Testis (tissue), 3 donors: ENCODE data around the gene SLC25A29. TPM values are rescaled to one million over a fixed set of nuclear protein-coding genes. Genes with fewer than 3 reads are reported as not detected.
A peak's percentile ranks its signal among the peaks of the same experiment; 100 is the strongest.
"Not testable (repeated sequence)": the region's sequence is repeated elsewhere in the genome, so short reads cannot be mapped to it uniquely, and the experiment has no call there.

Experiments used
- DNase-seq: peaks from one replicate; pipeline ENCODE4 v3.0.0-alpha.2; 2019
- H3K27ac ChIP-seq, 2 donors: fragments of 200-600 bp; sonication (generic); one replicate each; pipeline ENCODE4 v1.5.1; 2019
- H3K27me3 ChIP-seq: fragments of 200-600 bp; sonication (generic); one replicate; pipeline ENCODE4 v1.5.1; 2019
- H3K36me3 ChIP-seq: fragments of 200-600 bp; sonication (generic); one replicate; pipeline ENCODE4 v1.5.1; 2017; ENCODE audit warnings: low read depth; ENCODE audit errors: missing control alignments
- H3K4me1 ChIP-seq: fragments of 200-600 bp; sonication (generic); one replicate; pipeline ENCODE4 v1.5.1; 2019
- H3K4me3 ChIP-seq, 2 donors: fragments of 200-600 bp; sonication (generic); one replicate each; pipeline ENCODE4 v1.5.1; 2017 to 2019
- H3K9me3 ChIP-seq: fragments of 200-600 bp; sonication (generic); one replicate; pipeline ENCODE4 v1.5.1; 2017
- POLR2A ChIP-seq: fragments of 450-650 bp; IDR thresholded peaks from one replicate; pipeline ENCODE4 v1.6.1; 2017; ENCODE audit warnings: antibody characterized with exemption, mild to moderate bottlenecking, moderate library complexity
- WGBS, 2 donors: methylation state at CpG; one replicate each; pipeline ENCODE4 v1.1.5; 2018; 5-methylcytosine and 5-hydroxymethylcytosine counted together
- intact Hi-C: fragments of 100-400 bp; cut with DNase I; formaldehyde crosslinking; loops from one replicate; pipeline ENCODE4 v1.15.1; 2023; ENCODE audit warnings: low total_unique reads
- polyA plus RNA-seq: library from polyadenylated mRNA; stranded (reverse); fragments of 350-450 nt; fragmentation: Illumina TruSeq; extraction: RNeasy Lipid Tissue Mini Kit (QIAGEN cat#74804); gene quantifications from one replicate; pipeline ENCODE4 v1.2.3, GENCODE V29; 2014; ENCODE audit warnings: low read depth, low replicate concordance; ENCODE audit not compliant: insufficient read depth
- total RNA-seq, 2 donors: library from RNA; depleted of rRNA; stranded (reverse); fragments of >200 nt; gene quantifications; one replicate each; pipeline ENCODE4 v1.2.3, GENCODE V29; 2016
- TF ChIP-seq, protein P1 (sequence below), 3 experiments: fragments of 450-650 bp in 2 of 3; fragments of 200-600 bp in 1 of 3; sonication (generic) in 1 of 3; IDR thresholded peaks; one replicate each; pipeline ENCODE4 v1.5.1; 2016 to 2019; ENCODE audit warnings: antibody characterized with exemption in 3 of 3, mild to moderate bottlenecking in 2 of 3, moderate library complexity in 1 of 3

SLC25A29 gene
- total and polyA plus RNA-seq, 3 donors from 2014 or later, result 72.3 to 322 (median 185) TPM

GRCh38 chr14:100302616-100303015 is 3.6 kb downstream of the SLC25A29 start:
- DNase-seq, result no peak
- H3K9me3 ChIP-seq, result no peaks in the 10 kb centered on the region
- H3K4me1 ChIP-seq, result peaks cover 26% of the 10 kb centered on the region
- TF ChIP-seq POLR2A, result no peak
- TF ChIP-seq, protein P1, sequence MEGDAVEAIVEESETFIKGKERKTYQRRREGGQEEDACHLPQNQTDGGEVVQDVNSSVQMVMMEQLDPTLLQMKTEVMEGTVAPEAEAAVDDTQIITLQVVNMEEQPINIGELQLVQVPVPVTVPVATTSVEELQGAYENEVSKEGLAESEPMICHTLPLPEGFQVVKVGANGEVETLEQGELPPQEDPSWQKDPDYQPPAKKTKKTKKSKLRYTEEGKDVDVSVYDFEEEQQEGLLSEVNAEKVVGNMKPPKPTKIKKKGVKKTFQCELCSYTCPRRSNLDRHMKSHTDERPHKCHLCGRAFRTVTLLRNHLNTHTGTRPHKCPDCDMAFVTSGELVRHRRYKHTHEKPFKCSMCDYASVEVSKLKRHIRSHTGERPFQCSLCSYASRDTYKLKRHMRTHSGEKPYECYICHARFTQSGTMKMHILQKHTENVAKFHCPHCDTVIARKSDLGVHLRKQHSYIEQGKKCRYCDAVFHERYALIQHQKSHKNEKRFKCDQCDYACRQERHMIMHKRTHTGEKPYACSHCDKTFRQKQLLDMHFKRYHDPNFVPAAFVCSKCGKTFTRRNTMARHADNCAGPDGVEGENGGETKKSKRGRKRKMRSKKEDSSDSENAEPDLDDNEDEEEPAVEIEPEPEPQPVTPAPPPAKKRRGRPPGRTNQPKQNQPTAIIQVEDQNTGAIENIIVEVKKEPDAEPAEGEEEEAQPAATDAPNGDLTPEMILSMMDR (IDR thresholded peaks at IDR 0.05), result no peak
- WGBS, 2 donors, result 29 to 32% methylated on average over 2 of the region's 2 CpGs
- no peaks in the 10 kb centered on the region for H3K27me3 ChIP-seq
- H3K4me3 ChIP-seq, result no peak overlapping the region
- H3K27ac ChIP-seq, result no peak overlapping the region
- intact Hi-C loops, result loop anchor here (10.0 kb wide), 1 partner anchor 72 kb away; the partner anchor contains the start of gene WDR25
- H3K36me3 ChIP-seq, result no peaks in the 10 kb centered on the region

DNA sequence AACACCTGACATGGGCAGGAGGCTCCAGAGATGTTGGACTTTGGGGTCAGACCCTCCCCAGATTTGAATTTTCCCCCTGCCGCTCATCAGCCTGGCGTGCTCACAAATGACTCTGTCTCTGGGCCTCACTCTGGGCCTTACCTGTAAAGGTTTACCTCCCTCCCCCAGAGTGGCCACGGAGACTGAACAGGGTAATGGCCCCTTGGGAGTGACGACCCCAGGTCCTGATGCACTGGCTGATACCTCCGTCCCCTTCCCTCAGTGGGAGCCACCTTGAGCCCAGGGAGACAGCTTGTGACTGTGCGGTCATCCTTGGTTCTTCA is 7.0 kb downstream of the SLC25A29 start:
- Histone ChIP-seq H3K4me3 (no peak overlapping the region), H3K27ac (no peak overlapping the region), H3K27me3 (no peaks in the 10 kb centered on the region), H3K9me3 (no peaks in the 10 kb centered on the region), H3K4me1 (peaks cover 51% of the 10 kb centered on the region), H3K36me3 (no peaks in the 10 kb centered on the region)
- WGBS, 2 donors, result 94 to 100% methylated on average over 4 to 6 of the region's 6 CpGs
- no peak for DNase-seq
- TF ChIP-seq, protein P1 (IDR thresholded peaks at IDR 0.05), result no peak
- no peak for TF ChIP-seq POLR2A
- intact Hi-C loops, result no loop called here

GRCh38 chr14:100298551-100299237 is 7.5 kb downstream of the SLC25A29 start:
- no peak for DNase-seq
- Histone ChIP-seq H3K27me3 (no peaks in the 10 kb centered on the region), H3K4me3 (no peak overlapping the region), H3K4me1 (peaks cover 52% of the 10 kb centered on the region), H3K36me3 (no peaks in the 10 kb centered on the region), H3K9me3 (no peaks in the 10 kb centered on the region), H3K27ac (peak overlapping the region in 1 of 2 donors; percentile 83)
- intact Hi-C loops, result no loop called here
- 77 to 84% methylated on average over 11 to 14 of the region's 14 CpGs for WGBS, 2 donors
- TF ChIP-seq, protein P1 (IDR thresholded peaks at IDR 0.05), result no peak
- TF ChIP-seq POLR2A, result no peak

DNA sequence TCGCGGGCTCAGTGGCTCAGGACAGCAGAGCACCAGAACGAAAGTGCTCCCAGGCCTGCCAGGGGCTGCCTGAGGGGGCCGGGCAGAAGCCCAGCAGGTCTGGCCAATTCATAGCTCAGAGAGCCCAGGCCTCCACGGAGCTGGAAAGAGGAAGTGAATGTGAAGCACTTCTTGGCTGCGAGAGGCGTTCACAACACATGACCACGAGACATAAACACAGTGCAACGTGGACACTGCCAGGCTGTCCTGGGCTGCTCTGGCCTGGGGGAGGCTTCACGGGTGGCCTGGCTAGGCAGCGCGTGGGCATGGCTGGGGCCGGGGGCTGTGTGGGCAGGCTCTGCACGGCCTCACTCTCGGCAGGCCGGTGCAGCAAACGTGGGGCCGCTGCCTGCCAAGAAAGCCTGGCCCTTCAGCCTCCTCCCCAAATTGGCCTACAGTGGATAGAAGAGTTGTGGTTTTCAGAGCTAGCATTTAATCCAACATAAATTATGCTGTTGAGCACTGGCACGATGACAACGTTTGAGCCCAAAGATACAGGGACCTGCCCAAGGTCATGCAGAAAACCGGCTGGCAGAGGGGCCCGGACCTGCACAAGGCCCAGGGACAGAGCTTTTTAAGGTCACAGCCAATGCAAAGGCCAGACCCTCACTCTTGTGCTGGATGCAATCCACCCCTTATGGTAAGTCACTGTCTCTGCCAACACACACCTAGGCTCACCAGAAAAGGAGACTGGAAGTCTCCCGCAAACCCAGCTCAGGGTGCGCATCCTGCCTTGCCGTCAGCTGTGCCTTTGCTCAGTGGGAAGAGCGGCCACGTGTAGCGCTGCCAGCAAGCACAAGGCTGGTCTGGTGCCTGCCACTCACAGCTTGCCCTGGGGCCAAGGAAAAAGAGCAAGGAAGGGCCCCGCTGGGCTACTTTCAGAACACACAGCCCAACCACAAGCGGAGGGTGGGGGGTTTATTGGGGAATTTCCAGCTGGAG is 8.6 kb downstream of the SLC25A29 start:
- H3K36me3 ChIP-seq, result no peaks in the 10 kb centered on the region
- no peaks in the 10 kb centered on the region for H3K9me3 ChIP-seq
- no peak overlapping the region for H3K4me3 ChIP-seq
- TF ChIP-seq, protein P1 (IDR thresholded peaks at IDR 0.05), result no peak
- TF ChIP-seq POLR2A, result no peak
- H3K27me3 ChIP-seq, result no peaks in the 10 kb centered on the region
- peaks cover 54% of the 10 kb centered on the region for H3K4me1 ChIP-seq
- peak overlapping the region; percentile 82 to 83 for H3K27ac ChIP-seq
- 39 to 42% methylated on average over 16 to 30 of the region's 30 CpGs for WGBS, 2 donors
- DNase-seq, result peak; percentile 90
- intact Hi-C loops, result no loop called here

- H3K4me3 ChIP-seq, DNase-seq, H3K36me3 ChIP-seq, intact Hi-C loops, H3K27me3 ChIP-seq, H3K9me3 ChIP-seq: not testable (repeated sequence)
- Histone ChIP-seq H3K4me1 (peaks cover 54% of the 10 kb centered on the region), H3K27ac (peak overlapping the region; percentile 82 to 83)
- WGBS, 2 donors, result 60 to 74% methylated on average over 11 of the region's 11 CpGs
These were observed 9.5 kb downstream of the SLC25A29 start for GRCh38 chr14:100296729-100297128.
